HepG2 (cell line): ENCODE results near the gene CFD. TPM values are rescaled to one million over a fixed set of nuclear protein-coding genes. Genes with fewer than 3 reads are reported as not detected.

Experiments
- ZNF512B ChIP-seq: sonication (generic); formaldehyde crosslinking; IDR thresholded peaks from 2 replicates; pipeline ENCODE4 v1.5.1; 2020; ENCODE audit warnings: missing genetic modification reagents, mild to moderate bottlenecking, borderline replicate concordance
- ZNF672 ChIP-seq: sonication (generic); formaldehyde crosslinking; IDR thresholded peaks from 2 replicates; pipeline ENCODE4 v1.8.1; 2022; ENCODE audit warnings: missing genetic modification reagents
- polyA plus RNA-seq, 8 experiments: library from polyadenylated mRNA; depleted of rRNA in 3 of 8; stranded (reverse) in 7 of 8; unstranded in 1 of 8; fragments of >200 nt; fragmentation: Illumina TruSeq in 4 of 8; extraction: Trizol in 4 of 8; gene quantifications; 2 replicates each; pipeline versions ENCODE4 v1.2.1 to v1.2.3, GENCODE V29; 2011 to 2016; ENCODE audit warnings: low read depth in 4 of 8, missing spikeins in 1 of 8, mixed read lengths in 1 of 8; ENCODE audit not compliant: insufficient read depth in 1 of 8
- total RNA-seq, 5 experiments: library from RNA; depleted of rRNA; stranded (reverse); fragments of >200 nt; fragmentation: Illumina TruSeq; extraction: Trizol; gene quantifications; 2 replicates each; pipeline ENCODE4 v1.2.3, GENCODE V29; 2016; ENCODE audit warnings: low read depth in 1 of 5
- TF ChIP-seq, protein P1 (sequence below): sonication (generic); formaldehyde crosslinking; IDR thresholded peaks from 2 replicates; pipeline ENCODE4 v1.4.0; 2020; ENCODE audit warnings: mild to moderate bottlenecking, missing genetic modification reagents

CFD gene
- total and polyA plus RNA-seq, 2 of the 13 experiments (the other 11 are each of a cell fraction or from before 2014, with no cell fraction given) = 2.3 to 4.6 TPM

DNA sequence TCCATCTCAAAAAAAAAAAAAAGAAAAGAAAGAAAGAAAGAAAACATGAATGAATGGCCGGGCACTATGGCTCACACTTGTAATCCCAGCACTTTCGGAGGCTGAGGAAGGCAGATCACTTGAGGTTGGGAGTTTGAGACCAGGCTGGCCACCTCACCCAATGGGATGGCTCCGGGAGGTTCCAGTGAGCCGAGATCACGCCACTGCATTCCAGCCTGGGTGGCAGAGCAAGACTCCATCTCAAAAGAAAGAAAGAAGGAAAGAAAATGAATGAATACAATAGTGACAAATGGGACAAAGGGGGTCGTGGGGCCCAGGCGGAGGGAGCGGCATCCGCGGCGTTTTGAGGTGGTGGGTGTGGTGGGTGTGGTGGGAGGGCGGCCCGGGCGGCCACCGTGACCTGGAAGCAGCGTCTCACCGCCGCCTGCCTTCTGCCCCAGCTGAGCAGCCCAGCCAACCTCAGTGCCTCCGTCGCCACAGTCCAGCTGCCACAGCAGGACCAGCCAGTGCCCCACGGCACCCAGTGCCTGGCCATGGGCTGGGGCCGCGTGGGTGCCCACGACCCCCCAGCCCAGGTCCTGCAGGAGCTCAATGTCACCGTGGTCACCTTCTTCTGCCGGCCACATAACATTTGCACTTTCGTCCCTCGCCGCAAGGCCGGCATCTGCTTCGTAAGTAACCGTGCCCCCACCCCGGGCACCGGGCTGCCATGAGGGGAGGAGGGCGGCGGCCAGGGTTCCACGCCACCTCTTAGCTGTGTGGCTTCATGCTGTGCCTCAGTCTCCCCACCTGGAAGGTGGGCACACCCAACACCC, 13.6 kb upstream of the CFD start (continued):
- TF ChIP-seq, protein P1, sequence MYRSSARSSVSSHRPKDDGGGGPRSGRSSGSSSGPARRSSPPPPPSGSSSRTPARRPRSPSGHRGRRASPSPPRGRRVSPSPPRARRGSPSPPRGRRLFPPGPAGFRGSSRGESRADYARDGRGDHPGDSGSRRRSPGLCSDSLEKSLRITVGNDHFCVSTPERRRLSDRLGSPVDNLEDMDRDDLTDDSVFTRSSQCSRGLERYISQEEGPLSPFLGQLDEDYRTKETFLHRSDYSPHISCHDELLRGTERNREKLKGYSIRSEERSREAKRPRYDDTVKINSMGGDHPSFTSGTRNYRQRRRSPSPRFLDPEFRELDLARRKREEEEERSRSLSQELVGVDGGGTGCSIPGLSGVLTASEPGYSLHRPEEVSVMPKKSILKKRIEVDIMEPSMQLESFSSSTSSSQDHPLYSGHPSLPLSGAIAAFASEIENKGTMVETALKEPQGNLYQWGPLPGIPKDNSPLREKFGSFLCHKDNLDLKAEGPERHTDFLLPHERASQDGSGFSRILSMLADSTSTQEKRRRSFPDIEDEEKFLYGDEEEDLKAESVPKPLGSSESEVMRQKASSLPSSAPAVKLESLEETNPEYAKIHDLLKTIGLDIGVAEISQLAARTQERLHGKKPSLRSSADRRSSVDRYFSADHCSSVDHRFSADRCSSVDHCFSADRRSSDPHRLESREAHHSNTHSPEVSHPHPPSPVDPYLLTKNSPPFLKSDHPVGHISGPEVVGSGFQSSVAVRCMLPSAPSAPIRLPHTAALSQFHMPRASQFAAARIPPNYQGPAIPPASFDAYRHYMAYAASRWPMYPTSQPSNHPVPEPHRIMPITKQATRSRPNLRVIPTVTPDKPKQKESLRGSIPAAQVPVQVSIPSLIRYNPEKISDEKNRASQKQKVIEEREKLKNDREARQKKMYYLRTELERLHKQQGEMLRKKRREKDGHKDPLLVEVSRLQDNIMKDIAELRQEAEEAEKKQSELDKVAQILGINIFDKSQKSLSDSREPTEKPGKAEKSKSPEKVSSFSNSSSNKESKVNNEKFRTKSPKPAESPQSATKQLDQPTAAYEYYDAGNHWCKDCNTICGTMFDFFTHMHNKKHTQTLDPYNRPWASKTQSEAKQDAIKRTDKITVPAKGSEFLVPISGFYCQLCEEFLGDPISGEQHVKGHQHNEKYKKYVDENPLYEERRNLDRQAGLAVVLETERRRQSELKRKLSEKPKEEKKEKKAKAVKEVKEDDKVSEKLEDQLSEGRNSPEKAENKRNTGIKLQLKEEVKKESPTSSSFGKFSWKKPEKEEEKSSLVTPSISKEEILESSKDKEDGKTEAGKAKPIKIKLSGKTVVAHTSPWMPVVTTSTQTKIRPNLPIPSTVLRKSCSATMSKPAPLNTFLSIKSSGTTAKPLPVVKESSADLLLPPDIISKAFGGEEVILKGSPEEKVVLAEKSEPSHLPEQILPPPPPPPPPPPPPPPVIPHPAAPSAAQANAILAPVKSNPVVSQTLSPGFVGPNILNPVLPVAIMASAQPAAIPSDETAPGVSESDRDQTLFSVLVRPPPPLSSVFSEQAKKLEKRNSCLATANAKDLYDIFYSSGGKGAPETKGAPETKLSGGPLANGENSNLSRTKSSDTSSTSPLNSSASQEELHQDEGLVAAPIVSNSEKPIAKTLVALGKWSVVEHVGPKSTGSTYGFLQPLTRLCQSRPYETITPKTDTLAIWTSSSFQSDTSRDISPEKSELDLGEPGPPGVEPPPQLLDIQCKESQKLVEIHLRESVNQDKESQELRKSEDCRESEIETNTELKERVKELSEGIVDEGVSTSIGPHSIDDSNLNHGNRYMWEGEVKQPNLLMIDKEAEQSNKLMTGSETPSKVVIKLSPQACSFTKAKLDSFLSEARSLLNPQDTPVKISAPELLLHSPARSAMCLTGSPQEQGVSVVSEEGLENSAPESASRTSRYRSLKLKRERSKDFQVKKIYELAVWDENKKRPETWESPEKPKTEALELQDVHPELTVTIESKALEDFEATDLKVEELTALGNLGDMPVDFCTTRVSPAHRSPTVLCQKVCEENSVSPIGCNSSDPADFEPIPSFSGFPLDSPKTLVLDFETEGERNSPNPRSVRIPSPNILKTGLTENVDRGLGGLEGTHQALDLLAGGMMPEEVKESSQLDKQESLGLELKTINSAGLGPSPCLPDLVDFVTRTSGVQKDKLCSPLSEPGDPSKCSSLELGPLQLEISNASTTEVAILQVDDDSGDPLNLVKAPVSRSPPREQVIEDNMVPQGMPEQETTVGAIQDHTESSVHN = no peak
- TF ChIP-seq ZNF672 (CRISPR knock-in tag) = no peak
- TF ChIP-seq ZNF512B = no peak
